Activated CD4-positive, alpha-beta T cell treated with anti-CD3 and anti-CD28 coated beads, Interleukin-2, amount 50 U/mL, for 16 hours (primary cell): ENCODE data around the gene RFK.
"Not testable (repeated sequence)": the region's sequence is repeated elsewhere in the genome, so short reads cannot be mapped to it uniquely, and the experiment has no call there.

ENCODE experiments used
- DNase-seq: peaks from one replicate; pipeline ENCODE4 v3.0.0-alpha.2; 2020

Gene RFK

DNA sequence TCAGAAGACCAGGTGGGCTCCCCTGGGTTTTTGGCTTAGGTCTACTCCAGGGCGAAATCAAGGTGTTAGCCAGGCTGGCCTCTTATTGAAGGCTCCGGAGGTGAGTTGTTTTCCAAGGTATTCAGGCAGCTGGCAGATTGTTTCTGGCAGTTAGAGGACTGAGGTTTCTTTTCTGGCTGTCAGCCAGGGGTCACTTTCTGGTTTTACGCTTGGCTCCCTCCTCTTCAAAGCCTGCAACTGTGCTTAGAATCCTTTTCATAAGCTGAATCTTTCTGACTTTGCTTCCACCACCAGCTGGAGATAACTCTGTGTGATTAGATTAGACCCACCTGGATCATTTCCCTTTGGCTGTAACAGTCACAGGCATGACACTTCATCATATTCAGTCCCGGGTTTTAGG lies 24.6 kb downstream of the RFK start:
- DNase-seq = no peak

DNA sequence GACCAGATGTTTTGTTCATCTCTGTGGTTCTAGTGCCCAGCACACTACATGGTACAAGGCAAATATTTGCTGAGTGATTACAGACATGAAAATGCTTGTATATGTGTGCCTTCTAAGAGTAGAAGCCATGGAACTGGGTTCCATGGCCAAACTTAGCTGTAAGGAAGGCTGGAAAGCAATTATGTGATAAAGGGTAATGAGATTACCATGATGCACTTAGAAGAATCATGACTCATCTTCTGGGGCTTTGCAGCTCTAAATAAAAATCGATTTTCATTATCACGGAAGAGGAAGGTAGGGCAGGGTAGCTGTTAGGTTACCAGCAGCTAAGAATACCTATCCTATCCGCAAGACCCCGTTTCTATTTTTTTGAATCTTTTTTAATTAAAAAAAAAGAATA lies 28.0 kb downstream of the RFK start:
- no peak for DNase-seq

DNA sequence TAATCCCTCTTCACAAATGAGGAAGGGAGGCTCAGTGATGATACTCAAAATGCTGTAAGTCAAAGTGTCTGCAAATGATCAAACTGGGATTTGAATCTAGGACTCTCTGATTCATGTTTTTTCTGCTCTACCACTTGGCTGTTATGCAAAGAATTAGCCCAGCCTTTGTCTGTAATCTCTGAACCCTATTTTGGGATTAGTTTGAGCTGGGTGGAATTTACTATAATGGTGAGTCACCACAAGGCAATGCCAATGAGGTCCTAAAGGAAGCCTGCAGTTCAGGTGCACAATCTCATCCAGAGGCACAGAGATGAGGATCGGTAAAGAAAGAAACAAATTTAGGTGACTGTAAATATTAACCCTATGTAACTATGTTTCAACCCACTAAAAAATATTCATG lies 29.2 kb downstream of the RFK start:
- no peak for DNase-seq

DNA sequence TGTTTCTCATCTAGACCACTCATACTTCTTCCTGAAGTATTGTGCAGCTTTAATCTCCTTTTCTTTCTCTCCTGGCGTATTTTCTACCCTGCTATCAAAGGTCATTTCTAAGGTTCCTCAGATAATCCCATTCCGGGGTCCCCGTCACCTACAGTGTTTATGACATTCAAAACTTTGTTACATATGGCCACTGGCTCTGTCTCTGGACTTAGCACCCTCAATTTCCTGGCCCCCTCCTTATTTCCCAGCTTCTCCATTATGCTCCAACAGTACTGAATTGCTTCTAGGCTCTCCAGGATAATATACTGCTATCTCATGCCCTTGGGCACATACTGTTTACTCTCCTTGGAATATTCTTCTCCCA lies 31.2 kb downstream of the RFK start:
- DNase-seq = no peak

DNA sequence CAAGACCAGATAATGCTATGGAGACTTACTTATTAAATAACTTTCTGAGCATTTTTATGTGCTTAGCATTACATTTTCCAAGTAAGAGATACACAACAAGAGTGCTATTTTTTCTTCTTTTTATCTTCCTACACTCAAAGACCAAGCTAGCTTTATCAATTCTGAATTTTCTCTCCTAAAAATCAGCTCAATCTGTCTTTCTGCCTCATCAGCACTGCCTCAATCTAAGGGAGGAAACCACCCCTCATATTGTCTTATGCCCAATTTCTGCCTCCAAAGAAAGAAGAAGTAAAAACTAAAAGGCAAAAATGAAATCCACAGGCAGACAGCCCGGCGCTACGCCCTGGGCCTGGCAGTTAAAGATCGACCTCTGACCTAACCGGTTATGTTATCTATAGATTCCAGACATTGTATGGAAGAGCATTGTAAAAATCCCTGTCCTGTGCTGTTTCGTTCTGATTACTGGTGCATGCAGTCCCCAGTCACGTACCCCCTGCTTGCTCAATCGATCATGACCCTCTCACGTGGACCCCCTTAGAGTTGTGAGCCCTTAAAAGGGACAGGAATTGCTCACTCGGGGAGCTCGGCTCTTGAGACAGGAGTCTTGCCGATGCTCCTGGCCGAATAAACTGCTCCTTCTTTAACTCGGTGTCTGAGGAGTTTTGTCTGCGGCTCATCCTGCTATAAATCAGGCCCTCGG lies 31.7 kb downstream of the RFK start:
- not testable (repeated sequence) for DNase-seq

GRCh38 chr9:76359766-76360165 lies 34.5 kb downstream of the RFK start:
- DNase-seq = no peak

DNA sequence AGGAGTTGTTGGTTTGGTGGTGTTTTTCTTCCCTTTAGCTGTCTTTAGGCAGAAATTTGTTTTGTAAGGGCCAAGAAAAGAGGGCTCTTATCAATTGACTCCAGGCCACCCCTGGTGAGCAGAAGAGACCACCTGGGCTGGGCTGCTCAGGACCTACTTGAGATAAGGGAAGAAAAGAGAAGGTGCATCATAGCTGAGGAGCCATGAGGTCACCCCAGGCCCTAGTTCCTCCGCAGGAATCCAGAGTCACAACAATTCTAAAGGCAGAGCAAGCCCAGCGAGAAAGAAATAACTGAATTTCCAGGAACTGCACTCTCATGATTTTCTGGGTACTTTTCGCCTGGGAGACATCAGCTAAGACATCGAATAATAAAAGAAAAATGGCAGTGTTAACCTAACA lies 34.9 kb downstream of the RFK start:
- DNase-seq = no peak

GRCh38 chr9:76358628-76359280 lies 35.5 kb downstream of the RFK start:
- DNase-seq = no peak

- DNase-seq = no peak
Observed at GRCh38 chr9:76357555-76357954, 36.7 kb downstream of the RFK start.

- no peak for DNase-seq
Observed at GRCh38 chr9:76355886-76356285, 38.3 kb downstream of the RFK start.

- DNase-seq = no peak
Observed at GRCh38 chr9:76354221-76354620, 40.0 kb downstream of the RFK start.

DNA sequence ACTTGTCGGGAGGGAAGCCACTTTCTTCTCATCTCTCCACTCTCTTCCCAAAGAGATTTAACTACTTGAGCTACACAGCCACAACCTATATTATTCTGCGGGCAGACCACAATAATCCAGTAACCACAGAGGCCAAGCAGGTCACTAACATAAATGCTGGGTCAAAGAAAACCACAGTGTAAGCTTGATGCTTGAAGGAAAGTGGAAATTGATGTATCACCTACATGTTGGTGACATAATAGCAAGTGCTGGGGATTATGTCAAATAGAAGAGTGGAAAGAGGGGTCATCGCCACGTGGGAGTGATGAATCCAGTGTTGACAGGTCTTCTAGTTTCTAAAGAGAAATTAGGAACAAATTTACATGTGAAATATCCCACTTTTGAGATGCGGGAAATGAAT lies 40.9 kb downstream of the RFK start:
- DNase-seq = no peak

GRCh38 chr9:76352026-76352620 lies 42.1 kb downstream of the RFK start:
- no peak for DNase-seq

DNA sequence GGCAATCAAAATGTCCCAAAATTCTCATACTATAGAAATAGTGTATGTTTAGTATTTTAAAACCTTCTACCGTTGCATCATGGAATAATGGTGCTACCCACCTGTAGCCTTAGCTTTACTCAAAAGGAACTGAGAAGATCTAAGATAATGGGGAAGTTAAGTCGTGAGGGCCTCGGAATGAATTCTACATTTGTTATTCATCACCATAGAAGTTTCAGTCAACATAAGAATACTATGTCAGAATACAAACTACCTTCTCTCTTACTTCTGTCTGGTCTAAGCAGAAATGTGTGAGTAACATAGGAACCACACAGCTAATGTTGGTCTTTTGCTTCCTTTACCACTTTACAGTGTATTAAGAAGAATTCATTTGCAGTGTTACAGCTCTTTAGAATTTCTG lies 43.2 kb downstream of the RFK start:
- DNase-seq = no peak

DNA sequence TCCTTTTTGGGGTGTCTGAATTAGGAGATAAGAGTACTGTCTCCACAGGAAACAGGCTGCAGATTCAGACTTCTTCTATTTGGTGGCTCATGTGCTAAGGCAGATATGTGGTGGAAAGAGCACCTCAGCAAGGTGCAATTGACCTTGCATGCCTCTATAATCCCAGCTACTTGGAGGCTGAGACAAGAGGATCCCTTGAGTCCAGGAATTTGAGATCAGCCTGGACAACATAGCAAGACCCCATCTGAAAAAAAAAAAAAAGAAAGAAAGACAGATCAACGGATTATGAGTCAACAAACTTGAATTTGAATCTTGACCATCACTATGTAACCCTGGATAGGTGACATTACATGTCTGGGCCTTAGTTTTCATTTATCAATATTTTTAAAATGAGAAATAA lies 44.4 kb downstream of the RFK start:
- no peak for DNase-seq

DNA sequence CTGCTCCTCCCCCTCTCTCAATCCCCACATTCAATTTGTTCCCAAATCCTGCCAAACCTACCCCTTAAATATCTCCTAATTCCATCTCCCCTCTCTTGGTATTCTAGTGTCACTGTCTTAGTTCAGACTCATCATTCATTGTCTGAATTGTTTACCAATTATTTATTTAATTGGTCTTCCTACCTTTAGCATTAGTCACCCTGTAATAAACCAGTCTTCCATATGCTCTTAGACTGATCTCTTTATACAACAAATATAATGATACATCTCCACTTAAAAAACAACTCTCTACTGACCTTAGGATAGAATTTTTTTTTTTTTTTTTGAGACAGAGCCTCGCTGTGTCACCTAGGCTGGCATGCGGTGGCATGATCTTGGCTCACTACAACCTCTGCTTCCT lies 51.4 kb downstream of the RFK start:
- no peak for DNase-seq

DNA sequence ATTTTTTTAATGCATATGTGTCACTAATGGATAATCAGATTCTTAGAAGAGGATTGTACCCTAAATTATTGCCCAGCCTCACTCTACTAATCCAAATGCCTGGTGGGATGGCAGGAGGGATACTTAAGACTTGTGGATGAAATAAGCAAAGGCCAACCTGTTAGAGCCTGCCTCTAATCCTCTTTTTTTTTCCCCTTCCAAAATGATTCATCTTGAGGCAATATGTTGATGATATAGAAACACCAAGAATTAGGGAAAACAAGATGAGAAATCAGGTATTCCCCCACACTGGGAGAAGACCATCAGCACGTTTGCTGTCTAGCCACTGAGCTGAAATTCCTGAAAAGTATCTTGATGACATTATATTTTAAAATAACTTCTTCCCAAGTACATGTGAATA lies 52.0 kb downstream of the RFK start:
- no peak for DNase-seq

DNA sequence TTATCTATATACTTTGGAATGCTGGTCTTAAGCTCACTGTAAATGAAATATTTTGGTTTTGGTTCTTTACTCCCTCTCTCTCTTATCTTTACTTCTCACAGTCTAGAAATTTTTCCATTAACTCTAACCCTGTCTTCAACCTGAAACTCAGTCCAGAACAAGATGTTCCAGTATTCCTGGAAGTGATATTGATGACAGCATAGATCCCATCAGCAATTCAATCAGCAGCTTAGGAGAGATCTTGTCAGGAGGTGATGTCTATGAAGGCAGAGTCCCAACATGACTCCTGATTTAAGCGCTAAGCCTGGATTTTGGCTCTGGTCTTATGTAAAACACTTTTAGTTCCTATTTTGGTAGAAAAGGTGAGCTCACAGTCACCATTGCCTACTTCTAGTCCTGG lies 52.6 kb downstream of the RFK start:
- DNase-seq = no peak

DNA sequence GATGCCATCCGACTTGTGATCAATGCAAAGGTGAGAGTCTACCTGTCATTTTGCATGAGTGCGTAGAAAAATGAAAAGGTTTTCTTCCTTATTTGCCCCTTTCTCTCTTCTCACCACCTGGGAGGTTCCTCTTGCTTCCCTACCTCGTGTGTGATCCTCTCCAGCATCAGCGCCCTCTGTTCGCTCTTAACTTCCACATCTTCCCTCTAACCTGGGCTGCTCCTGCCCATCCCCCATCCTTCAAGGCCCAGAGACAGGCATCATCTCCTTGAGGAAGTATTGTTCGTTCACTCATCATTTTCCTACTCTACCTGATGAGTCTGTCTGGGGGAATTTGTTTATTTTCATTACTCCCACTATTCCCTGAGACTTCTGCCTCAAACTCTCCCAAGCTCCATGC lies 55.8 kb downstream of the RFK start:
- no peak for DNase-seq

DNA sequence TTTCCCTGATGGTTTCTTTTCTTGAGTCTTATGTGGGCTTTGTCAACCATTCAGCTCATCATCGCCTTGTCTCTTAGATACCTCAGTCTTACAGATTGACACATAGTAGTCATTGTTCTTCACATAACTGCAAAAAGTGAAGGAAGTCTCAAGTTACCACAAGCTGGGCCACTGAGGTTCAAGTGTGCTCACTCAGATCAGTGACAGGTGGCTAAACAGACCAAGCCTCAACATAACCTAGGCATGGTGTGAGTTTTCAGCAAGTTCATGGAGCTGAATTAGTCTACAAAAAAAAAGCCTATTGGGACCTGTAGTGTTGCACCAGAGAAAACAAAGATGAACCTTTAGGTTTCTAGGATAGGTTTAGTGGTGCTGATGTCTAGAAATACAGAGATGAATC lies 58.2 kb downstream of the RFK start:
- DNase-seq = no peak
